Stimulated activated CD8-positive, alpha-beta memory T cell treated with anti-CD3 and anti-CD28 coated beads, Interleukin-7, amount 100 ng/mL, for 48 hours (primary cell): Measurements from ENCODE around the gene TENM4.
"Not testable (repeated sequence)": the region's sequence is repeated elsewhere in the genome, so short reads cannot be mapped to it uniquely, and the experiment has no call there.

Experiments used
- DNase-seq, 2 donors: peaks; one replicate each; pipeline ENCODE4 v3.0.0-alpha.2; 2020; ENCODE audit warnings: low read depth in 1 of 2; ENCODE audit errors: extremely low read depth in 1 of 2

The TENM4 gene

GRCh38 chr11:79192836-79193235 is 248.0 kb downstream of the TENM4 start:
- DNase-seq = no peak

GRCh38 chr11:79191716-79192115 is 249.1 kb downstream of the TENM4 start:
- DNase-seq = not testable (repeated sequence)

GRCh38 chr11:79190553-79190952 is 250.3 kb downstream of the TENM4 start:
- not testable (repeated sequence) for DNase-seq

- no peak for DNase-seq
These were observed 251.2 kb downstream of the TENM4 start for GRCh38 chr11:79189601-79190000.

GRCh38 chr11:79189055-79189454 is 251.8 kb downstream of the TENM4 start:
- DNase-seq = no peak

- DNase-seq = no peak
These were observed 254.2 kb downstream of the TENM4 start for GRCh38 chr11:79186669-79187068.

GRCh38 chr11:79185351-79185750 is 255.5 kb downstream of the TENM4 start:
- DNase-seq = no peak

GRCh38 chr11:79184285-79184684 is 256.5 kb downstream of the TENM4 start:
- no peak for DNase-seq

- DNase-seq = no peak
These were observed 258.0 kb downstream of the TENM4 start for GRCh38 chr11:79182794-79183193.

- DNase-seq = no peak
These were observed 261.7 kb downstream of the TENM4 start for GRCh38 chr11:79179087-79179486.

GRCh38 chr11:79174045-79175008 is 266.5 kb downstream of the TENM4 start:
- DNase-seq = no peak

- DNase-seq = no peak
These were observed 267.2 kb downstream of the TENM4 start for GRCh38 chr11:79173615-79174014.

GRCh38 chr11:79170321-79170720 is 270.5 kb downstream of the TENM4 start:
- DNase-seq = no peak

- no peak for DNase-seq
These were observed 272.2 kb downstream of the TENM4 start for GRCh38 chr11:79168530-79169110.

GRCh38 chr11:79167510-79168188 is 273.2 kb downstream of the TENM4 start:
- no peak for DNase-seq

- DNase-seq = no peak
These were observed 274.9 kb downstream of the TENM4 start for GRCh38 chr11:79165908-79166307.

GRCh38 chr11:79160791-79161403 is 279.9 kb downstream of the TENM4 start:
- DNase-seq = no peak

GRCh38 chr11:79159657-79160450 is 281.0 kb downstream of the TENM4 start:
- DNase-seq = no peak

GRCh38 chr11:79157738-79158137 is 283.1 kb downstream of the TENM4 start:
- DNase-seq = no peak

GRCh38 chr11:79156031-79156430 is 284.8 kb downstream of the TENM4 start:
- no peak for DNase-seq
